HEK293T (cell line): Measurements from ENCODE around the gene PZP.

Experiments
- CTCF ChIA-PET: fragments of 350-600 bp; formaldehyde crosslinking; extraction: SDS; loops from one replicate; lab custom pipeline; 2021; ENCODE audit warnings: antibody characterized with exemption, inconsistent platforms; lab: Yijun Ruan, JAX
- POLR2A ChIA-PET: fragments of 350-600 bp; formaldehyde crosslinking; extraction: SDS; loops from one replicate; lab custom pipeline; 2020; ENCODE audit warnings: antibody characterized with exemption, inconsistent platforms; lab: Yijun Ruan, JAX
- DNase-seq: peaks from one replicate; pipeline ENCODE4 v3.0.0; 2012; ENCODE audit warnings: mixed read lengths; ENCODE audit errors: extremely low spot score
- ARNT ChIP-seq: fragments of 450-650 bp; IDR thresholded peaks from 2 replicates; pipeline ENCODE4 v1.6.1; 2017; ENCODE audit warnings: mild to moderate bottlenecking
- BHLHE40 ChIP-seq: fragments of 450-650 bp; IDR thresholded peaks from 2 replicates; pipeline ENCODE4 v1.6.1; 2016; ENCODE audit warnings: mild to moderate bottlenecking, moderate library complexity, borderline replicate concordance
- CTBP1 ChIP-seq: fragments of 450-650 bp; IDR thresholded peaks from 2 replicates; pipeline ENCODE4 v1.6.1; 2016; ENCODE audit warnings: borderline replicate concordance
- ELF4 ChIP-seq: fragments of 450-650 bp; IDR thresholded peaks from 2 replicates; pipeline ENCODE4 v1.6.1; 2017; ENCODE audit warnings: antibody characterized with exemption
- FOXA1 ChIP-seq: fragments of 450-650 bp; IDR thresholded peaks from 2 replicates; pipeline ENCODE4 v1.6.1; 2016; ENCODE audit warnings: mild to moderate bottlenecking
- FOXK2 ChIP-seq: fragments of 450-650 bp; IDR thresholded peaks from 2 replicates; pipeline ENCODE4 v1.6.1; 2016; ENCODE audit warnings: mild to moderate bottlenecking
- FOXM1 ChIP-seq: fragments of 450-650 bp; IDR thresholded peaks from 2 replicates; pipeline ENCODE4 v1.6.1; 2017; ENCODE audit warnings: mild to moderate bottlenecking, borderline replicate concordance
- HDGF ChIP-seq: fragments of 450-650 bp; IDR thresholded peaks from 2 replicates; pipeline ENCODE4 v1.6.1; 2017; ENCODE audit warnings: antibody characterized with exemption, borderline replicate concordance
- L3MBTL2 ChIP-seq: fragments of 450-650 bp; conservative IDR thresholded peaks from 2 replicates; pipeline ENCODE4 v1.6.1; 2016; ENCODE audit warnings: mild to moderate bottlenecking
- LEF1 ChIP-seq: fragments of 450-650 bp; IDR thresholded peaks from 2 replicates; pipeline ENCODE4 v1.6.1; 2017; ENCODE audit warnings: mild to moderate bottlenecking, borderline replicate concordance
- NFRKB ChIP-seq: fragments of 450-650 bp; IDR thresholded peaks from 2 replicates; pipeline ENCODE4 v1.6.1; 2016; ENCODE audit warnings: mild to moderate bottlenecking, moderate library complexity
- SP1 ChIP-seq: fragments of 450-650 bp; IDR thresholded peaks from 2 replicates; pipeline ENCODE4 v1.6.1; 2017
- SUZ12 ChIP-seq: fragments of 450-650 bp; IDR thresholded peaks from 2 replicates; pipeline ENCODE4 v1.6.1; 2016; ENCODE audit warnings: mild to moderate bottlenecking
- TARDBP ChIP-seq: fragments of 450-650 bp; IDR thresholded peaks from 2 replicates; pipeline ENCODE4 v1.6.1; 2016
- ZNF384 ChIP-seq: fragments of 450-650 bp; IDR thresholded peaks from 2 replicates; pipeline ENCODE4 v1.6.1; 2016
- TF ChIP-seq, protein P1 (sequence below): fragments of 450-650 bp; IDR thresholded peaks from 2 replicates; pipeline ENCODE4 v1.6.1; 2016

Gene PZP

DNA sequence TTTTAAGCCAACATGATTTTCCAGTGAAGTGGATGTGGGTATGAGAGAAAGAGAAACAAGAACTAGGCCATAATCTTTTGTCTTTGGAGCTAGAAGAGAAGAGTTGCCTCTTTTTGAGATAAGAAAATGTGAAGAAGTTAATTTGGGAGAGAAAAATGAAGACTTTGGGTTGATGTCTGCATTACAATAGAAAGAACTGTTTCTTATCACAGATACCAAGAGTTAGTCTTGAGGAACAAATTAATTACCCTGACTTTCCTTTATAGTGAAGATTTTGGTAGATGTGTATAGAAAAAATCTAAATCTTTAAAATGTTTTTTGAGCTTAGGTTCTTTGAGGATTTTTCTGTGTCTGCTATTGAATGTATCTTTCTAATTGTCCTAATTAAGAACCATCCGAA, 96.7 kb downstream of the PZP start:
- DNase-seq, result no peak
- CTCF ChIA-PET, result no interaction called here

DNA sequence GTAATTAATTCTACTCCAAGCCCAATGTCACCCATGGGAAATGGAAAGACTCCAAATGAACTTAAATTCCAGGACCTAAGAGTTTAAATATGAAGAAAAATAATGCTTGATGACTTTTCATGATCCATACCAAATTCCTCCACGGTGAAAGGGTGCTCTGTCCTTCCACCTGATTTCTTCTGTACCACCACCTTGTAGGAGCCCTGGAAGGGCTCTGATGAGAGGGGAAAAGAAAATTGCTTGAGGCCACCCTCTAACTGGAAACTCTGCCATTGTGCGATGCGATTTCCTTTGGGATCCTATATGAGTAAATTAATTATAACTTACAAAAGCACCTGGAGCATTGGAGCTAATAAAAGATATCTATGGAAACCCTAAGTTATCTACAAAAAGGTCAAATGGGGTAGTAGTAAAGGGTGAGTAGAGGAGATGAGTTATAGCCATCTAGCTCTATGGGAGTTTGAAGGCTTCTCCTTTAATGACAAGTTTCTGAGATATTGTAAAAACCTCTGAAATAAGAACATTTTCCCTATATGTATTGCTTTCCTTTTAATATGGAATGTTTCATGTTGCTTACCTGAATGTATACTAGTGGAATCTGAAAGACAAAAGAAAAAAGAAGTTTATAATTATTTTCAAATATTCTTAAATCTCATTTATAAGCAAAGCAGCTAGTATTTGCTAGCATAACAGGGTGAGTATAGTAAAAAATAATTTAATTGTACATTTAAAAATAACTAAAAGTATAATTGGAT, 98.3 kb downstream of the PZP start:
- TF ChIP-seq BHLHE40 (no peak), SP1 (no peak), CTBP1 (no peak), SUZ12 (no peak), LEF1 (no peak), ZNF384 (no peak), FOXK2 (no peak), L3MBTL2 (no peak), NFRKB (no peak), FOXA1 (no peak), ELF4 (no peak), HDGF (no peak), ARNT (no peak)
- TF ChIP-seq, protein P1, sequence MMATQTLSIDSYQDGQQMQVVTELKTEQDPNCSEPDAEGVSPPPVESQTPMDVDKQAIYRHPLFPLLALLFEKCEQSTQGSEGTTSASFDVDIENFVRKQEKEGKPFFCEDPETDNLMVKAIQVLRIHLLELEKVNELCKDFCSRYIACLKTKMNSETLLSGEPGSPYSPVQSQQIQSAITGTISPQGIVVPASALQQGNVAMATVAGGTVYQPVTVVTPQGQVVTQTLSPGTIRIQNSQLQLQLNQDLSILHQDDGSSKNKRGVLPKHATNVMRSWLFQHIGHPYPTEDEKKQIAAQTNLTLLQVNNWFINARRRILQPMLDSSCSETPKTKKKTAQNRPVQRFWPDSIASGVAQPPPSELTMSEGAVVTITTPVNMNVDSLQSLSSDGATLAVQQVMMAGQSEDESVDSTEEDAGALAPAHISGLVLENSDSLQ, result no peak
- POLR2A ChIA-PET, result no interaction called here
- DNase-seq, result no peak
- CTCF ChIA-PET, result no interaction called here

More for the DNA sequence above, 96.7 kb downstream of the PZP start:
- TF ChIP-seq SUZ12 (no peak), FOXM1 (no peak), L3MBTL2 (no peak), ARNT (no peak), ELF4 (no peak), TARDBP (no peak), SP1 (no peak), BHLHE40 (no peak), ZNF384 (no peak), FOXA1 (no peak), HDGF (no peak)
- TF ChIP-seq, protein P1, result no peak
- POLR2A ChIA-PET, result no interaction called here

GRCh38 chr12:9109213-9109522, 99.0 kb downstream of the PZP start:
- DNase-seq, result no peak
- ChIA-PET POLR2A (no interaction called here), CTCF (no interaction called here)
- TF ChIP-seq BHLHE40, result no peak
- TF ChIP-seq NFRKB, result no peak
- no peak for TF ChIP-seq ELF4
- TF ChIP-seq FOXK2, result no peak
- TF ChIP-seq FOXM1, result no peak
- TF ChIP-seq ZNF384, result no peak
- TF ChIP-seq ARNT, result no peak
- no peak for TF ChIP-seq FOXA1
- TF ChIP-seq SP1, result no peak
- TF ChIP-seq, protein P1, result no peak
- TF ChIP-seq SUZ12, result no peak
- TF ChIP-seq HDGF, result no peak
- TF ChIP-seq L3MBTL2, result no peak
- no peak for TF ChIP-seq CTBP1
- no peak for TF ChIP-seq TARDBP
- TF ChIP-seq LEF1, result no peak

DNA sequence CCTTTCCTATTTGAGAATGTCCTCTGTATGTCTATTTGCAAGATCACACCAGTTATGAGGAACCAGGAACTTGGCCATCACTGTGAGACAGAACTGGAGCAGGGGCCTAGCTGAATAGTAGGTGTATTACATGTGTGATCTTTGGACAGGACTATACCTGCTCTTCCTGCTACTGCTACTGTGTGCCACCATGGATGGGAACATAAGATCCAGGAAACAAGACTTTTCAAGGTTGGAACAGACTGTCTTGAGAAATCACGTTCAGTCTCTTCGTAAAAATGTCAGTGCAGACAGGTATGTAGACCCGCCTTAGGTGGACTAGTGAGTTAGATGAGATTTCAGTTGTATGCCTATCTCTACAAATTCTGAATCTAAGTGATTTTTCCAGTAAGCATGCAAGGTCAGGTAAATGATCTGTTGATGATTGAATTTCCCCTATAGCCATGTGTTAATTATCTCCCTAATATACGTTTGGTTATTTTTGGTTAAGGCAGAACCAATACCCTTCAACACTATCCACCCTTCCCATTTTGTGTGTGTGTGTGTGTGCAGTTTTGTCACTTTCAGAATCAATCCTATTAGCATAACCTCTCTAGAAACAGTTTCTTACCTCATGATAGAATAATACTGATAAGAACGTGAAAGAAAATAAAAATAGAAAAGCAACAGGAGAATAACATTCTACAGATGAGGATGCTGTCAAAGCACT, 99.5 kb downstream of the PZP start:
- TF ChIP-seq HDGF (no peak), FOXM1 (no peak), L3MBTL2 (no peak), CTBP1 (no peak), TARDBP (no peak)
- DNase-seq, result no peak
- CTCF ChIA-PET, result no interaction called here
- POLR2A ChIA-PET, result no interaction called here

- DNase-seq, result no peak
- TF ChIP-seq FOXA1, result no peak
- TF ChIP-seq, protein P1, result no peak
- no peak for TF ChIP-seq ZNF384
- TF ChIP-seq SUZ12, result no peak
- TF ChIP-seq HDGF, result no peak
- TF ChIP-seq LEF1, result no peak
- TF ChIP-seq ARNT, result no peak
- no peak for TF ChIP-seq SP1
- no peak for TF ChIP-seq ELF4
- TF ChIP-seq NFRKB, result no peak
- TF ChIP-seq CTBP1, result no peak
- TF ChIP-seq BHLHE40, result no peak
- no peak for TF ChIP-seq FOXM1
- TF ChIP-seq FOXK2, result no peak
- TF ChIP-seq TARDBP, result no peak
- TF ChIP-seq L3MBTL2, result no peak
- ChIA-PET POLR2A (no interaction called here), CTCF (no interaction called here)
Observed at GRCh38 chr12:9107542-9107873, 100.7 kb downstream of the PZP start.
